ELR (cell line): ENCODE measurements around the gene PTCHD1.

ENCODE experiments used
- DNase-seq: peaks from one replicate; pipeline ENCODE4 v3.0.0-alpha.2; 2015; ENCODE audit warnings: low read depth

The PTCHD1 gene

GRCh38 chrX:23356189-23356588 lies 21.5 kb downstream of the PTCHD1 start:
- no peak for DNase-seq

- no peak for DNase-seq
Observed at GRCh38 chrX:23364416-23364815, 29.8 kb downstream of the PTCHD1 start.

GRCh38 chrX:23365541-23365940 lies 30.9 kb downstream of the PTCHD1 start:
- no peak for DNase-seq

GRCh38 chrX:23366914-23367313 lies 32.3 kb downstream of the PTCHD1 start:
- DNase-seq = no peak

GRCh38 chrX:23369027-23369426 lies 34.4 kb downstream of the PTCHD1 start:
- DNase-seq = no peak

GRCh38 chrX:23372220-23372902 lies 37.7 kb downstream of the PTCHD1 start:
- no peak for DNase-seq

- peak; percentile 34 for DNase-seq
Observed at GRCh38 chrX:23373129-23373804, 38.6 kb downstream of the PTCHD1 start.

- no peak for DNase-seq
Observed at GRCh38 chrX:23374291-23374690, 39.6 kb downstream of the PTCHD1 start.

- DNase-seq = no peak
Observed at GRCh38 chrX:23376581-23376980, 41.9 kb downstream of the PTCHD1 start.

- DNase-seq = no peak
Observed at GRCh38 chrX:23380581-23380980, 45.9 kb downstream of the PTCHD1 start.

GRCh38 chrX:23381099-23382087 lies 46.7 kb downstream of the PTCHD1 start:
- no peak for DNase-seq

- no peak for DNase-seq
Observed at GRCh38 chrX:23382572-23382971, 47.9 kb downstream of the PTCHD1 start.

- peak; percentile 5 for DNase-seq
Observed at GRCh38 chrX:23383411-23383810, 48.8 kb downstream of the PTCHD1 start.

- DNase-seq = no peak
Observed at GRCh38 chrX:23385242-23385641, 50.6 kb downstream of the PTCHD1 start.

- no peak for DNase-seq
Observed at GRCh38 chrX:23386260-23386659, 51.6 kb downstream of the PTCHD1 start.

- DNase-seq = no peak
Observed at GRCh38 chrX:23386726-23387125, 52.1 kb downstream of the PTCHD1 start.

- DNase-seq = no peak
Observed at GRCh38 chrX:23387550-23388184, 53.0 kb downstream of the PTCHD1 start.

- DNase-seq = no peak
Observed at GRCh38 chrX:23389196-23389792, 54.6 kb downstream of the PTCHD1 start.

GRCh38 chrX:23390979-23391378 lies 56.3 kb downstream of the PTCHD1 start:
- DNase-seq = no peak

- no peak for DNase-seq
Observed at GRCh38 chrX:23392195-23392594, 57.5 kb downstream of the PTCHD1 start.

- no peak for DNase-seq
Observed at GRCh38 chrX:23394421-23394820, 59.8 kb downstream of the PTCHD1 start.

GRCh38 chrX:23396263-23396662 lies 61.6 kb downstream of the PTCHD1 start:
- no peak for DNase-seq
